K562 (cell line): ENCODE data around the gene GAS1. TPM values are rescaled to one million over a fixed set of nuclear protein-coding genes. Genes with fewer than 3 reads are reported as not detected.

Experiments
- ATAC-seq: fragments of 200-7000 bp; cut with Tn5 transposase; 3 replicates; pipeline ENCODE4 v1.9.1; 2020; ENCODE audit warnings: moderate library complexity
- BruUV-seq: library from RNA; stranded (reverse); fragments of 400-500 nt; replicated peaks from 2 replicates; lab custom pipeline; 2021; lab: Mats Ljungman, UMichigan
- CTCF ChIA-PET: fragments of 300-600 bp; formaldehyde crosslinking; extraction: SDS; loops from one replicate; lab custom pipeline; 2021; ENCODE audit warnings: low intra/inter-chr PET ratio; lab: Yijun Ruan, JAX
- POLR2A ChIA-PET: fragments of 300-600, 350-650 bp; sonication (Branson Sonifier 250); formaldehyde crosslinking; extraction: SDS; loops from one replicate; lab custom pipeline; 2021; ENCODE audit warnings: antibody characterized with exemption, inconsistent platforms; lab: Yijun Ruan, JAX
- DNase-seq, 4 experiments: peaks; one replicate each; pipeline versions ENCODE4 v3.0.0 to v3.0.0-alpha.2; 2011 to 2018; ENCODE audit warnings: low spot score in 3 of 4, mixed read lengths in 3 of 4; ENCODE audit errors: extremely low read depth in 1 of 4
- FAIRE-seq: peaks from 2 replicates; lab custom pipeline; 2011; peaks lifted over from hg19 to GRCh38; lab: Jason Lieb, UNC
- H2AFZ ChIP-seq: 2 replicates; pipeline ENCODE4 v1.6.0; 2011; ENCODE audit warnings: low read depth, low read length, control low read depth, inconsistent platforms
- H3K27ac ChIP-seq: fragments of 200-600 bp; 3 replicates; pipeline ENCODE4 v1.8.0; 2011; ENCODE audit warnings: low read depth, mild to moderate bottlenecking, control low read depth, inconsistent platforms, low read length, moderate library complexity, mixed read lengths; ENCODE audit errors: extremely low read depth
- H3K27me3 ChIP-seq, 2 experiments: fragments of 300-600 bp in 1 of 2; 2 replicates in 1 of 2; 3 replicates in 1 of 2; pipeline versions ENCODE4 v1.6.0 to v1.8.0; 2011; ENCODE audit warnings: inconsistent platforms in 2 of 2, low read length in 2 of 2, mild to moderate bottlenecking in 1 of 2, mixed read lengths in 1 of 2, moderate library complexity in 1 of 2; ENCODE audit not compliant: control insufficient read depth in 2 of 2, insufficient read depth in 2 of 2
- H3K36me3 ChIP-seq: fragments of 300-600 bp; 3 replicates; pipeline ENCODE4 v1.8.0; 2011; ENCODE audit warnings: mild to moderate bottlenecking, low read length, inconsistent platforms; ENCODE audit not compliant: control insufficient read depth, insufficient read depth
- H3K4me1 ChIP-seq, 2 experiments: fragments of 200-600 bp in 1 of 2; replicated peaks in 1 of 2; 2 replicates in 1 of 2; 3 replicates in 1 of 2; pipeline versions ENCODE4 v1.5.1 to v1.8.0; 2011; ENCODE audit warnings: inconsistent platforms in 2 of 2, low read length in 2 of 2, mild to moderate bottlenecking in 1 of 2, mixed read lengths in 1 of 2, moderate library complexity in 1 of 2; ENCODE audit not compliant: control insufficient read depth in 2 of 2, insufficient read depth in 2 of 2
- H3K4me2 ChIP-seq: 2 replicates; pipeline ENCODE4 v1.6.1; 2011; ENCODE audit warnings: low read length, control low read depth, inconsistent platforms, mixed read lengths; ENCODE audit not compliant: insufficient read depth
- H3K4me3 ChIP-seq: fragments of 200-600 bp; sonication (generic), shearing (Covaris generic); 2 replicates; pipeline ENCODE4 v1.5.1; 2016; ENCODE audit warnings: control low read depth, inconsistent platforms
- H3K79me2 ChIP-seq: fragments of 200-600 bp; 3 replicates; pipeline ENCODE4 v1.8.0; 2011; ENCODE audit warnings: low read length, inconsistent platforms; ENCODE audit not compliant: control insufficient read depth, insufficient read depth
- H3K9ac ChIP-seq, 2 experiments: 2 replicates each; pipeline versions ENCODE4 v1.6.0 to v1.6.1; 2011; ENCODE audit warnings: low read depth in 2 of 2, low read length in 2 of 2, control low read depth in 1 of 2, inconsistent platforms in 1 of 2, mild to moderate bottlenecking in 1 of 2, mixed read lengths in 1 of 2; ENCODE audit not compliant: insufficient read depth in 1 of 2
- H3K9me1 ChIP-seq: one replicate; pipeline ENCODE4 v1.6.0; 2011; ENCODE audit warnings: inconsistent platforms, mild to moderate bottlenecking, low read length, moderate library complexity; ENCODE audit not compliant: control insufficient read depth, insufficient read depth
- H3K9me3 ChIP-seq: replicated peaks from 2 replicates; pipeline ENCODE4 v1.5.1; 2011; ENCODE audit warnings: low read depth, low read length, inconsistent platforms; ENCODE audit not compliant: control insufficient read depth, insufficient read depth
- H4K20me1 ChIP-seq: replicated peaks from 2 replicates; pipeline ENCODE4 v1.6.1; 2011; ENCODE audit warnings: low read length, inconsistent platforms, mixed read lengths; ENCODE audit not compliant: control insufficient read depth, insufficient read depth
- BCL6 ChIP-seq: fragments of 250-450 bp; sonication (Bioruptor Pico); IDR thresholded peaks from 2 replicates; pipeline ENCODE4 v1.4.0; 2020
- FOXK1 ChIP-seq: sonication (generic); formaldehyde crosslinking; IDR thresholded peaks from 2 replicates; pipeline ENCODE4 v1.8.0; 2022; ENCODE audit warnings: missing genetic modification reagents, mild to moderate bottlenecking, borderline replicate concordance
- JUNB ChIP-seq: fragments of 450-650 bp; formaldehyde crosslinking; conservative IDR thresholded peaks from 2 replicates; pipeline ENCODE4 v1.4.0; 2020; ENCODE audit warnings: mild to moderate bottlenecking
- MCM2 ChIP-seq: fragments of 450-650 bp; IDR thresholded peaks from 2 replicates; pipeline ENCODE4 v1.6.1; 2017; ENCODE audit warnings: low read depth, mild to moderate bottlenecking
- NR3C1 ChIP-seq: sonication (generic); formaldehyde crosslinking; IDR thresholded peaks from 2 replicates; pipeline ENCODE4 v1.8.1; 2022; ENCODE audit warnings: missing genetic modification reagents
- SP1 ChIP-seq: sonication (generic); formaldehyde crosslinking; IDR thresholded peaks from 2 replicates; pipeline ENCODE4 v1.8.1; 2022; ENCODE audit warnings: mild to moderate bottlenecking, missing genetic modification reagents
- SRSF7 ChIP-seq: fragments of 200-400 bp; formaldehyde crosslinking; optimal IDR thresholded peaks from 2 replicates; pipeline ENCODE3; 2017; ENCODE audit warnings: mild to moderate bottlenecking, low read depth, low read length
- TRIM24 ChIP-seq, 2 experiments: fragments of 450-650 bp; IDR thresholded peaks; 2 replicates each; pipeline ENCODE4 v1.6.1; 2016
- TSC22D4 ChIP-seq: fragments of 450-650 bp; IDR thresholded peaks from 2 replicates; pipeline ENCODE4 v1.6.1; 2016; ENCODE audit warnings: missing genetic modification characterization, missing biosample characterization, control low read depth
- ZNF124 ChIP-seq: sonication (generic); formaldehyde crosslinking; IDR thresholded peaks from 2 replicates; pipeline ENCODE4 v1.8.1; 2022; ENCODE audit warnings: missing genetic modification reagents
- WGBS: fragments of 100-300 bp; shearing (Covaris generic); methylation state at CpG from one replicate; pipeline ENCODE4 v1.1.6; 2016; ENCODE audit warnings: low coverage, mixed read lengths; ENCODE audit not compliant: insufficient coverage; ENCODE audit errors: missing lambda C conversion rate; 5-methylcytosine and 5-hydroxymethylcytosine counted together
- in situ Hi-C: fragments of 300-500 bp; cut with MboI; formaldehyde crosslinking; loops from 4 replicates; pipeline ENCODE4 v1.15.0; 2018; ENCODE audit warnings: inconsistent platforms, mixed read lengths
- intact Hi-C: fragments of 100-400 bp; cut with micrococcal nuclease; formaldehyde crosslinking; loops from 2 replicates; pipeline ENCODE4 v1.14.2; 2022
- polyA plus RNA-seq, 8 experiments: library from polyadenylated mRNA; depleted of rRNA in 4 of 8; stranded (reverse) in 5 of 8; unstranded in 3 of 8; fragments of >200 nt; fragmentation: Nextera tagmentation in 2 of 8; fragmentation: Illumina TruSeq in 1 of 8; extraction: Ambion mirVana in 2 of 8; extraction: Trizol in 1 of 8; gene quantifications; 2 replicates each; pipeline versions ENCODE4 v1.2.1 to v1.2.3, GENCODE V29; 2011 to 2014; ENCODE audit warnings: inconsistent platforms in 1 of 8, missing spikeins in 1 of 8
- total RNA-seq, 7 experiments: library from RNA; depleted of rRNA in 6 of 7; stranded (reverse); fragments of >200 nt in 6 of 7; fragmentation: Illumina TruSeq in 2 of 7; extraction: Trizol in 2 of 7; gene quantifications; 2 replicates each; pipeline versions ENCODE4 v1.2.1 to v1.2.3, GENCODE V29; 2011 to 2021; ENCODE audit warnings: low replicate concordance in 1 of 7
- TF ChIP-seq, protein P1 (sequence below): fragments of 200-600 bp; sonication (generic); IDR thresholded peaks from one replicate; pipeline ENCODE4 v1.6.1; 2012; ENCODE audit warnings: mild to moderate bottlenecking, low read depth, low read length, inconsistent platforms
- TF ChIP-seq, protein P2 (sequence below): fragments of 250-450 bp; sonication (Bioruptor Pico); IDR thresholded peaks from 2 replicates; pipeline ENCODE4 v1.9.0; 2021; ENCODE audit warnings: mild to moderate bottlenecking, inconsistent platforms

GAS1 gene
- total and polyA plus RNA-seq, 9 of the 15 experiments (the other 6 are each of a cell fraction or from before 2014, with no cell fraction given), result 0.07 to 0.09 TPM; not detected in 7

DNA sequence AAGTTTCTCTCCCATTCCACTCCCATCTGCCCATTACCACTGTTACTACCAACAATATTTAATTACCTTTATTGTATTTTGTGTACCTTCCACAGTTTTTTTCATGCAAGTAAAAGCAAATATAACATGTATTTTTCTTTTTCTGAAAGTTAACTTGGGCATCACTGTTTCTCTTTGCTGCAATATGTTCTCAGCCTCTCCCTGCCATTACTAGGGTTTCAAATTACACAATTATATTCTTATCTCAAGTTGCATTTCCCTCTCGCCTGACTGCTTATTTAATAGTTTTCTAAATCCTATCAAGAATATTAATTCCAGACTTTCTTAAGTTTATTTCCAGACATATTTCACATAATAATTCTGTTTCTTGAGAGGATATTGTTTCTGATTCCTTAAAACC, 46.9 kb upstream of the GAS1 start:
- CTCF ChIA-PET, result no interaction called here
- intact Hi-C loops, result no loop called here
- DNase-seq (no peak), FAIRE-seq (no peak), ATAC-seq (no peak)
- H4K20me1 ChIP-seq, result no peaks in the 10 kb centered on the region
- H3K4me2 ChIP-seq, result no peak overlapping the region
- BruUV-seq, result no TSS peak
- H3K9me1 ChIP-seq, result no peaks in the 10 kb centered on the region
- H3K36me3 ChIP-seq, result no peaks in the 10 kb centered on the region
- 0% methylated on average over 1 of the region's 1 CpG for WGBS
- H3K79me2 ChIP-seq, result no peaks in the 10 kb centered on the region
- H3K4me1 ChIP-seq, result no peaks in the 10 kb centered on the region
- H3K27me3 ChIP-seq, result no peaks in the 10 kb centered on the region
- no peak overlapping the region for H3K9ac ChIP-seq
- no peaks in the 10 kb centered on the region for H3K9me3 ChIP-seq
- H2AFZ ChIP-seq, result no peak overlapping the region
- in situ Hi-C loops, result no loop called here
- POLR2A ChIA-PET, result no interaction called here
- no peak overlapping the region for H3K27ac ChIP-seq
- no peak overlapping the region for H3K4me3 ChIP-seq
- TF ChIP-seq, protein P1, sequence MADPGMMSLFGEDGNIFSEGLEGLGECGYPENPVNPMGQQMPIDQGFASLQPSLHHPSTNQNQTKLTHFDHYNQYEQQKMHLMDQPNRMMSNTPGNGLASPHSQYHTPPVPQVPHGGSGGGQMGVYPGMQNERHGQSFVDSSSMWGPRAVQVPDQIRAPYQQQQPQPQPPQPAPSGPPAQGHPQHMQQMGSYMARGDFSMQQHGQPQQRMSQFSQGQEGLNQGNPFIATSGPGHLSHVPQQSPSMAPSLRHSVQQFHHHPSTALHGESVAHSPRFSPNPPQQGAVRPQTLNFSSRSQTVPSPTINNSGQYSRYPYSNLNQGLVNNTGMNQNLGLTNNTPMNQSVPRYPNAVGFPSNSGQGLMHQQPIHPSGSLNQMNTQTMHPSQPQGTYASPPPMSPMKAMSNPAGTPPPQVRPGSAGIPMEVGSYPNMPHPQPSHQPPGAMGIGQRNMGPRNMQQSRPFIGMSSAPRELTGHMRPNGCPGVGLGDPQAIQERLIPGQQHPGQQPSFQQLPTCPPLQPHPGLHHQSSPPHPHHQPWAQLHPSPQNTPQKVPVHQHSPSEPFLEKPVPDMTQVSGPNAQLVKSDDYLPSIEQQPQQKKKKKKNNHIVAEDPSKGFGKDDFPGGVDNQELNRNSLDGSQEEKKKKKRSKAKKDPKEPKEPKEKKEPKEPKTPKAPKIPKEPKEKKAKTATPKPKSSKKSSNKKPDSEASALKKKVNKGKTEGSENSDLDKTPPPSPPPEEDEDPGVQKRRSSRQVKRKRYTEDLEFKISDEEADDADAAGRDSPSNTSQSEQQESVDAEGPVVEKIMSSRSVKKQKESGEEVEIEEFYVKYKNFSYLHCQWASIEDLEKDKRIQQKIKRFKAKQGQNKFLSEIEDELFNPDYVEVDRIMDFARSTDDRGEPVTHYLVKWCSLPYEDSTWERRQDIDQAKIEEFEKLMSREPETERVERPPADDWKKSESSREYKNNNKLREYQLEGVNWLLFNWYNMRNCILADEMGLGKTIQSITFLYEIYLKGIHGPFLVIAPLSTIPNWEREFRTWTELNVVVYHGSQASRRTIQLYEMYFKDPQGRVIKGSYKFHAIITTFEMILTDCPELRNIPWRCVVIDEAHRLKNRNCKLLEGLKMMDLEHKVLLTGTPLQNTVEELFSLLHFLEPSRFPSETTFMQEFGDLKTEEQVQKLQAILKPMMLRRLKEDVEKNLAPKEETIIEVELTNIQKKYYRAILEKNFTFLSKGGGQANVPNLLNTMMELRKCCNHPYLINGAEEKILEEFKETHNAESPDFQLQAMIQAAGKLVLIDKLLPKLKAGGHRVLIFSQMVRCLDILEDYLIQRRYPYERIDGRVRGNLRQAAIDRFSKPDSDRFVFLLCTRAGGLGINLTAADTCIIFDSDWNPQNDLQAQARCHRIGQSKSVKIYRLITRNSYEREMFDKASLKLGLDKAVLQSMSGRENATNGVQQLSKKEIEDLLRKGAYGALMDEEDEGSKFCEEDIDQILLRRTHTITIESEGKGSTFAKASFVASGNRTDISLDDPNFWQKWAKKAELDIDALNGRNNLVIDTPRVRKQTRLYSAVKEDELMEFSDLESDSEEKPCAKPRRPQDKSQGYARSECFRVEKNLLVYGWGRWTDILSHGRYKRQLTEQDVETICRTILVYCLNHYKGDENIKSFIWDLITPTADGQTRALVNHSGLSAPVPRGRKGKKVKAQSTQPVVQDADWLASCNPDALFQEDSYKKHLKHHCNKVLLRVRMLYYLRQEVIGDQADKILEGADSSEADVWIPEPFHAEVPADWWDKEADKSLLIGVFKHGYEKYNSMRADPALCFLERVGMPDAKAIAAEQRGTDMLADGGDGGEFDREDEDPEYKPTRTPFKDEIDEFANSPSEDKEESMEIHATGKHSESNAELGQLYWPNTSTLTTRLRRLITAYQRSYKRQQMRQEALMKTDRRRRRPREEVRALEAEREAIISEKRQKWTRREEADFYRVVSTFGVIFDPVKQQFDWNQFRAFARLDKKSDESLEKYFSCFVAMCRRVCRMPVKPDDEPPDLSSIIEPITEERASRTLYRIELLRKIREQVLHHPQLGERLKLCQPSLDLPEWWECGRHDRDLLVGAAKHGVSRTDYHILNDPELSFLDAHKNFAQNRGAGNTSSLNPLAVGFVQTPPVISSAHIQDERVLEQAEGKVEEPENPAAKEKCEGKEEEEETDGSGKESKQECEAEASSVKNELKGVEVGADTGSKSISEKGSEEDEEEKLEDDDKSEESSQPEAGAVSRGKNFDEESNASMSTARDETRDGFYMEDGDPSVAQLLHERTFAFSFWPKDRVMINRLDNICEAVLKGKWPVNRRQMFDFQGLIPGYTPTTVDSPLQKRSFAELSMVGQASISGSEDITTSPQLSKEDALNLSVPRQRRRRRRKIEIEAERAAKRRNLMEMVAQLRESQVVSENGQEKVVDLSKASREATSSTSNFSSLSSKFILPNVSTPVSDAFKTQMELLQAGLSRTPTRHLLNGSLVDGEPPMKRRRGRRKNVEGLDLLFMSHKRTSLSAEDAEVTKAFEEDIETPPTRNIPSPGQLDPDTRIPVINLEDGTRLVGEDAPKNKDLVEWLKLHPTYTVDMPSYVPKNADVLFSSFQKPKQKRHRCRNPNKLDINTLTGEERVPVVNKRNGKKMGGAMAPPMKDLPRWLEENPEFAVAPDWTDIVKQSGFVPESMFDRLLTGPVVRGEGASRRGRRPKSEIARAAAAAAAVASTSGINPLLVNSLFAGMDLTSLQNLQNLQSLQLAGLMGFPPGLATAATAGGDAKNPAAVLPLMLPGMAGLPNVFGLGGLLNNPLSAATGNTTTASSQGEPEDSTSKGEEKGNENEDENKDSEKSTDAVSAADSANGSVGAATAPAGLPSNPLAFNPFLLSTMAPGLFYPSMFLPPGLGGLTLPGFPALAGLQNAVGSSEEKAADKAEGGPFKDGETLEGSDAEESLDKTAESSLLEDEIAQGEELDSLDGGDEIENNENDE, result no peak
- TF ChIP-seq SP1 (no peak), JUNB (CRISPR knock-in tag) (no peak), BCL6 (CRISPR knock-in tag) (no peak), TSC22D4 (tag) (no peak), MCM2 (no peak), ZNF124 (no peak), SRSF7 (no peak), FOXK1 (no peak), NR3C1 (CRISPR knock-in tag) (no peak), TRIM24 (IDR thresholded peaks at IDR 0.05) (no peak)
- TF ChIP-seq, protein P2, sequence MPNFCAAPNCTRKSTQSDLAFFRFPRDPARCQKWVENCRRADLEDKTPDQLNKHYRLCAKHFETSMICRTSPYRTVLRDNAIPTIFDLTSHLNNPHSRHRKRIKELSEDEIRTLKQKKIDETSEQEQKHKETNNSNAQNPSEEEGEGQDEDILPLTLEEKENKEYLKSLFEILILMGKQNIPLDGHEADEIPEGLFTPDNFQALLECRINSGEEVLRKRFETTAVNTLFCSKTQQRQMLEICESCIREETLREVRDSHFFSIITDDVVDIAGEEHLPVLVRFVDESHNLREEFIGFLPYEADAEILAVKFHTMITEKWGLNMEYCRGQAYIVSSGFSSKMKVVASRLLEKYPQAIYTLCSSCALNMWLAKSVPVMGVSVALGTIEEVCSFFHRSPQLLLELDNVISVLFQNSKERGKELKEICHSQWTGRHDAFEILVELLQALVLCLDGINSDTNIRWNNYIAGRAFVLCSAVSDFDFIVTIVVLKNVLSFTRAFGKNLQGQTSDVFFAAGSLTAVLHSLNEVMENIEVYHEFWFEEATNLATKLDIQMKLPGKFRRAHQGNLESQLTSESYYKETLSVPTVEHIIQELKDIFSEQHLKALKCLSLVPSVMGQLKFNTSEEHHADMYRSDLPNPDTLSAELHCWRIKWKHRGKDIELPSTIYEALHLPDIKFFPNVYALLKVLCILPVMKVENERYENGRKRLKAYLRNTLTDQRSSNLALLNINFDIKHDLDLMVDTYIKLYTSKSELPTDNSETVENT (CRISPR knock-in tag), result no peak
